GM18498 (cell line): Measurements from ENCODE around the gene DGCR2.
"Not testable (repeated sequence)": the region's sequence is repeated elsewhere in the genome, so short reads cannot be mapped to it uniquely, and the experiment has no call there.

Source experiments
- ATAC-seq: cut with Tn5 transposase; IDR thresholded peaks from one replicate; pipeline ENCODE4 v1.9.1; 2021; ENCODE audit warnings: mild to moderate bottlenecking, moderate library complexity; ENCODE audit not compliant: unreplicated experiment

The DGCR2 gene

GRCh38 chr22:19084586-19084985 is 37.6 kb downstream of the DGCR2 start:
- not testable (repeated sequence) for ATAC-seq

DNA sequence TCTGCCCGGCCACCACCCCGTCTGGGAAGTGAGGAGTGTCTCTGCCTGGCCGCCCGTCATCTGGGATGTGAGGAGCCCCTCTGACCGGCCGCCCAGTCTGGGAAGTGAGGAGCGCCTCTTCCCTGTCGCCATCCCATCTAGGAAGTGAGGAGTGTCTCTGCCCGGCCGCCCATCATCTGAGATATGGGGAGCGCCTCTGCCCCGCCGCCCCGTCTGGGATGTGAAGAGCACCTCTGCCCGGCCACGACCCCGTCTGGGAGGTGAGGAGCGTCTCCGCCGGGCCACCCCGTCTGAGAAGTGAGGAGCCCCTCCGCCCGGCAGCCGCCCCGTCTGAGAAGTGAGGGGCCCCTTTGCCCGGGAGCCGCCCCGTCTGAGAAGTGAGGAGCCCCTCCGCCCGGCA is 38.1 kb downstream of the DGCR2 start:
- not testable (repeated sequence) for ATAC-seq

GRCh38 chr22:19082793-19083192 is 39.4 kb downstream of the DGCR2 start:
- no peak for ATAC-seq

DNA sequence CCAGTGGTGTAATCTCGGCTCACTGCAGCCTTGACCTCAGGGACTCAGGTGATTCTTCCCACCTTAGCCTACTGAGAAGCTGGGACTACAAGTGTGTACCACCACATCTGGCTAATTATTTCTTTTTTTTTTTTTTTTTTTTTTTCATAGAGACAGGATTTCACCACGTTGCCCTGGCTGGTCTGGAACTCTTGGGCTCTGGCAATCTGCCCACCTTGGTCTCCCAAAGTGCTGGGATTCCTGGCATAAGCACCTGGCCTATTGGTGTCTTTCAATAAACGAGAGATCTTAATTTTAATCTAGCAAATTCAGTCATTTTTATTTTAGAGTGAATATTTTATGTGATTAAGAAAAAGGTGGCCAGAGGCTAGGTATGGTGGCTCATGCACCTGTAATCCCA is 40.1 kb downstream of the DGCR2 start:
- ATAC-seq, result no peak

GRCh38 chr22:19081351-19081750 is 40.9 kb downstream of the DGCR2 start:
- ATAC-seq, result no peak

- ATAC-seq, result no peak
Observed at GRCh38 chr22:19080853-19081252, 41.4 kb downstream of the DGCR2 start.

DNA sequence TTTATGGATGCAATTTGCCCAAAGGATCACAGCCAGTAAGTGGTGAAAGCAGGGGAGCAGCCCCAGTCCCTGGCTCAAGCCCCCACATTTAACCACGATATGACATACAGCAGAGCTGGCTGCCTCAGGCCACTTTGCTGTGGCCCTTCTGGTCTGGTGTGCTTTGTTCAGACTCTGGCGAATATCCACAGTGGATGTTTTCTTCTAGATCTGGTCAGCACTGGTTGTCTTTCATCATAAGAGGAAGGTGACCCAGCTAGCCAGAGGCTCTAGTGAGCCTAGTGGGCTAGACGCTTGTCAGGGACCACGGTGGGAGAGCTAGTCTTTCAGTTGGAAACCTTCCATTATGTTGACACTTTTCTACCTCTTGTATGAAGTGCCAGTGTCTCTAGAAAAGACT is 42.5 kb downstream of the DGCR2 start:
- ATAC-seq, result no peak

DNA sequence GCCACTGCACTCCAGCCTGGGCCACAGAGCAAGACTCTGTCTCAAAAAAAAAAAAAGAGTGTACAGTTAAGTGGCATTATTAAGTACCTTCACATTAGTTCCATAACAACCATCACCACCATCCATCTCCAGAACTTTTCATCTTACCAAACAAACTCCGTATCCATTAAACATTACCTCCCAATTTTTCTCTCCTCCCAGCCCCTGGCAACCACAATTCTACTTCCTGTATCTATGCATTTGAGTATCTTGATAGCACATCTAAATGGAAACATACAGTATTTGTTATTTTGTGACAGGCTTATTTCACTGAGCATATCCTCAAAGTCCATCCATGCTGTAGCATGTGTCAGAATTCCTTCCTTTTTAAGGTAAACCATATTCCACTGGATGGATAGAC is 46.8 kb downstream of the DGCR2 start:
- ATAC-seq, result no peak

- ATAC-seq, result not testable (repeated sequence)
Observed at GRCh38 chr22:19072853-19073252, 49.4 kb downstream of the DGCR2 start.

GRCh38 chr22:19070397-19071169 is 51.6 kb downstream of the DGCR2 start:
- no peak for ATAC-seq

DNA sequence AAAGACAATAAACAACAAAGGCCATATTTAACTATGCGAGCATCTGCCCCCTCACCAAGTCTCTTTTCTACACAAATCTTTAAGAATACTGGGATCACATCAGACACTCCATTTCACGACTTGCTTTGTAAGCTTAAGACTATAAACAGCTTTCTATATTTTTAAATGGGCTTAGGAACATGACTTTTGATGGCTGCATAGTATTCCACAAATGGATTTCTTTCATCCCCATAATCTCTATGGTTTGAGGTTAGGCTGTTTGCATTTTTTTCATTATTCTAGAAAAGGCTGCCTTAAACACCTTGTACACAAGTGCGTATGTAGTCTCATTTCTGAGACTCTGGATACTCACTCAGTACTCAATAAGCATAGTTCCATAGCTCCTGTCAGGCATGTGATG is 52.8 kb downstream of the DGCR2 start:
- no peak for ATAC-seq

DNA sequence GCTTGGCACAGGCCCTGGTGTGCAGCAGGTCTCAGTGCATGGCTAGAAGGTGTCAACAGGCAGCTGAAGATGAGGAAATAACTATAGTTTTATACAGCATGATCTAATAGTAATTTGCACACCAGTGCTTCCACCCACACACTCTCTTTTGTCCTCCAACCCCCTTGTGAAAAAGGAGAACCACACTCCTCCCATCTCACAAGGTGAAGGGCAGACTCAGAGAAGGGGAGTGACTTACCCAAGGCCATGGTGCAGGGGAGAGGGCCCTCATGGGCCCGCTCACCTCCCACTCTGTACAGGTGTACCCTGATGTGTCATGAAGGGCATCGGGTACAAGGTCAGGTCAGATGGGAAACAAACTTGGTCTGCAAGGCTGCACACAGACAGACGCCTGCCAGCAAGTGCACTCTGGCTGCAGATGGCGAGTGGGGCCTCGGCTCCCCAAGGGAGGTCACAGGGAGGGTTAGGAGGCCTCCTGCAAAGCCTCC is 53.4 kb downstream of the DGCR2 start:
- ATAC-seq, result no peak

- ATAC-seq, result no peak
Observed at GRCh38 chr22:19067696-19068348, 54.4 kb downstream of the DGCR2 start.

DNA sequence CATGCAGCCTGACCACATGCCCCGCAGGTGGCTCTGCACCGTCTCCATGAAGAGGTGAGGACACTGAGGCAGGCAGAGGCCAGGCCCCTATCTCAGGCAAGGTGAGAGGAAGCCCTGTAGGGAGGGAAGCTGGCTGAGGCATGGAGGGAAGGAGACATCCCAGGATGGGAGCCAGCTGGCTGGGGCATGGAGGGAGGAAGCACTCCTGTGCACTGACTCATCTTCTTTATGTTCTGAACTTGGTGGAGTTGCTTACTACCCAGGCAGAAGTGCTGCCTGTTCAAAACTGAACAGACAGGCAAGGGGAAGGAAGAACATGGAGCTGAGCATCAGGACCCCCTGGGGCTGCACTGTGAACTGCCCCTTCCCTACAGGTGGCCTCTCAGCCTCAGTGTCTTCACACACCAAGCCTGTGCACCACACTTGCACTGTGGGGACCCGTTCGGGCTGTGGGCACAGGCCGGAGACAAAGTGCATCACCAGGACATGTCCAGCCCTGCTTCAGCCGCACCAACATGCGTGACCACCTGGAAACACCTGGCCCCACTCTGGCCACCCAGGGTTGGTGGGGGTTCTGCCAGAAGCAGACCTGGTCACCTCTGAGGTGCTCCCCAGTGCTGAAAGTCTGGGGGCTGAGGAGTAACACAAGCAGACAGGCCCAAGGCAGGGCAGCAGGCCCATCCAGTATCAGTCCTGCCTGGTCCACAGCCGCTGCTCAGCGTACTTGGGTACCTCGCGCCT is 55.5 kb downstream of the DGCR2 start:
- ATAC-seq, result no peak

DNA sequence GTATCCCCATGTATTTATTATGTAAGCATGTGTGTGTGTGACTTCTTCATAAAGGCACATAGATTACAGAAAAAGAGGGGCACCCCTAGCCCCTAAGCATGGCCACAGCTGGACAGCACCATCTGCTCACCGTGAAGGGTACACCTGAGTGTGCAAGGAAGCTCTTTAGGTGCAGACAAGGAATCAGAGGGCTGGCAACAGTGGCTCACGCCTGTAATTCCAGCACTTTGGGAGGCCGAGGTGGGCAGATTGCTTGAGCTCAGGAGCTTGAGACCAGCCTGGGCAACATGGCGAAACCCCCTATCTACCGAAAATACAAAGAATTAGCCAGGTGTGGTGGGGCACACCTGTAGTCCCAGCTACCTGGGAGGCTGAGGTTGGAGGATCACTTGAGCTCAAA is 56.3 kb downstream of the DGCR2 start:
- ATAC-seq, result no peak

DNA sequence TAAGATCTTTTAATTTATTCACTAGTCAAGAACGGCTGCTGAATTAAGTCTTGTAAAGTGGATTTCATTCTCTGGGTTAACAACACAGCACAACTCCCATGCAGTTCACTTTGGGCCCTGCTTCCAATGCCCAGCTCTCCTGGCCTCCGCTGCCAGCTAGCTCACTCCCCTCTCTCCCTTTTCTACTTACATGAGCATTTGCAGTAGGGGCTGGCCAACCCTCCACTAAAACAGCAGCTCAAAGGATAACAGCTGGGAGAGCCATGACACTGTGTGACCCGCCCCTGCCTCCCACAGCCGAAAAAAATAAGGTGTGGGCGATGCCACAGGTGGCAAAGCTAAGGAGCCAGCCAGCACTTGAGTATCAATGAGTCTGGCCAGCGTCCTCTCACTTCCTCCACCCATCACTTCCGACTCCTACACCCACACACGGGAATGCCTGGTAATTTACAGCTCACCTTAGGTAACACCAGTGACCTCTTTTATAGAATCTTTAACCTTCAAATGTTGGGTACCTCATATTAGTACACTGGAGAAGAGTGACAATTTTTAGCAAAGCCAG is 56.8 kb downstream of the DGCR2 start:
- ATAC-seq, result no peak

GRCh38 chr22:19064354-19065054 is 57.7 kb downstream of the DGCR2 start:
- ATAC-seq, result no peak

DNA sequence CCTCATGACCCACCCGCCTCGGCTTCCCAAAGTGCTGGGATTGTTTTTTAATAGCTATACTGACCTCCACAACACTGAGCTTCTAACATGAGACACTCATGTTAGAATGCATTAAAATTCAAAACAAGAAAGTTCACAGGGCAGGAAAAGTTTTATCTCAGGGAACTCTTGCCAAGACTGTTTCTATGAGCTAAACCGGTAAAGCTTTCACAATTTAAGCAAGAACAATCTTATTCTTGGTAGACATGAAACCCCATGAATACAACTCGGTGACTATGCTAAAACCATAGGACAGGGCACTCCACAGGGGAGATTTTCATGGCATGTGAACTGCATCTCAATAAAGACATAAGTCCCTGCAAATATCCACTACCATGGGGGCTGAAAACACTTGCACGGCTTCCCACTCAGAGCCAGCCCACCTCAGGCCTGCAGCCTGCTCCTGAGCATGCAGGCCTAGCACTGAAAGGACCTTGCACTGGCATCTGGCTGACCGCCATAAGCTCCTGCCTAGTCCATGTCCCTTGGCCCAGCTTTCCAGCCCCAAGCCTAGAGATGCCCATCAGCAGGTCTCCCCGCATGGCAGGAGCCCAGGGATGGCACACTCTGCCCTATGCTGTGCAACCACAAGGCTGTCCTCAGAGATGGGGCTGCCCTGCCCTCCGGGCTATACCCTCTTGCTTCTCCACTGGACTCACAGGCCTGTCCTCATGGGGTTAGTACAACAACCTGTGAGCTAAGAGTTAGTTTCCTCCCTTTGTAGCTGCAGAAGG is 58.4 kb downstream of the DGCR2 start:
- no peak for ATAC-seq

GRCh38 chr22:19062943-19063308 is 59.3 kb downstream of the DGCR2 start:
- no peak for ATAC-seq
